Peyer's patch (tissue), 4 donors: ENCODE measurements around the gene CCN2.

Source experiments
- POLR2A ChIP-seq, 2 donors: fragments of 450-650 bp; IDR thresholded peaks; one replicate each; pipeline ENCODE4 v1.5.1; 2017; ENCODE audit warnings: antibody characterized with exemption in 2 of 2, mild to moderate bottlenecking in 2 of 2, moderate library complexity in 2 of 2
- TF ChIP-seq, protein P1 (sequence below), 6 experiments: fragments of 450-650 bp in 4 of 6; fragments of 200-600 bp in 2 of 6; sonication (generic) in 1 of 6; IDR thresholded peaks; one replicate each; pipeline ENCODE4 v1.5.1; 2017 to 2019; ENCODE audit warnings: antibody characterized with exemption in 6 of 6, mild to moderate bottlenecking in 3 of 6, moderate library complexity in 1 of 6

DNA sequence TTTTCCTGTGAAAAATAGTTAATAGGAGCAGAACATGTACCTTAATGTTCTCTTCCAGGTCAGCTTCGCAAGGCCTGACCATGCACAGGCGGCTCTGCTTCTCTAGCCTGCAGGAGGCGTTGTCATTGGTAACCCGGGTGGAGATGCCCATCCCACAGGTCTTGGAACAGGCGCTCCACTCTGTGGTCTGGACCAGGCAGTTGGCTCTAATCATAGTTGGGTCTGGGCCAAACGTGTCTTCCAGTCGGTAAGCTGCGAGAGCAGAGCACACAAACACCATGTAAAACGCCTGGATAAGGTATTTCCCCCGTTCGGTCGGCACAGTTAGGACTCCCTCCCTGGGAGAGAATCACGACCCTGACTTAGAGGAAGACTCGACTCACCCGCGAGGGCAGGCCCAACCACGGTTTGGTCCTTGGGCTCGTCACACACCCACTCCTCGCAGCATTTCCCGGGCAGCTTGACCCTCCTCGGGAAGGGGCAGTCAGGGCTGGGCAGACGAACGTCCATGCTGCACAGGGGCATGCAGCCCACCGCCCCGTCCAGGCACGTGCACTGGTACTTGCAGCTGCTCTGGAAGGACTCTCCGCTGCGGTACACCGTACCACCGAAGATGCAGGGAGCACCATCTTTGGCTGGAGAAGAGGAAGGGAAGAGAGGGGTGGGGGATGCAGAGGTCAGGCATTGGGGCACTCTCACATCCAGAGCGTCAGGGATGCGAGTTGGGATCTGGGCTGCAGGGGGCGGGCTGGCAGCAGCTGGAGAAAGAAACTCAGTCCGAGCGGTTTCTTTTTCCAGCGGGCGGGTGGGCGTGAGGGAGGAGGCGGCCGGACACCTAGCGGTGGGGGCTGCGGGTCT, 1.0 kb downstream of the CCN2 start:
- TF ChIP-seq, protein P1, sequence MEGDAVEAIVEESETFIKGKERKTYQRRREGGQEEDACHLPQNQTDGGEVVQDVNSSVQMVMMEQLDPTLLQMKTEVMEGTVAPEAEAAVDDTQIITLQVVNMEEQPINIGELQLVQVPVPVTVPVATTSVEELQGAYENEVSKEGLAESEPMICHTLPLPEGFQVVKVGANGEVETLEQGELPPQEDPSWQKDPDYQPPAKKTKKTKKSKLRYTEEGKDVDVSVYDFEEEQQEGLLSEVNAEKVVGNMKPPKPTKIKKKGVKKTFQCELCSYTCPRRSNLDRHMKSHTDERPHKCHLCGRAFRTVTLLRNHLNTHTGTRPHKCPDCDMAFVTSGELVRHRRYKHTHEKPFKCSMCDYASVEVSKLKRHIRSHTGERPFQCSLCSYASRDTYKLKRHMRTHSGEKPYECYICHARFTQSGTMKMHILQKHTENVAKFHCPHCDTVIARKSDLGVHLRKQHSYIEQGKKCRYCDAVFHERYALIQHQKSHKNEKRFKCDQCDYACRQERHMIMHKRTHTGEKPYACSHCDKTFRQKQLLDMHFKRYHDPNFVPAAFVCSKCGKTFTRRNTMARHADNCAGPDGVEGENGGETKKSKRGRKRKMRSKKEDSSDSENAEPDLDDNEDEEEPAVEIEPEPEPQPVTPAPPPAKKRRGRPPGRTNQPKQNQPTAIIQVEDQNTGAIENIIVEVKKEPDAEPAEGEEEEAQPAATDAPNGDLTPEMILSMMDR (IDR thresholded peaks at IDR 0.05), result peak in 4 of 6 experiments; percentile 36 to 55 (median 46)
- TF ChIP-seq POLR2A (IDR thresholded peaks at IDR 0.05), result no peak
